ENCODE results near the gene MED13L. TPM values are rescaled to one million over a fixed set of nuclear protein-coding genes. Genes with fewer than 3 reads are reported as not detected.

Gene MED13L
- total and polyA plus RNA-seq, 2 of the 8 experiments (the other 6 are each of a cell fraction or from before 2014, with no cell fraction given) = 15.9 to 51.7 TPM

GRCh38 chr12:116325336-116325664, 47.8 kb upstream of the MED13L start (continued):
- TF ChIP-seq MAFK (IDR thresholded peaks at IDR 0.05; ENCODE audit: low read depth, low read length) (no peak), ASH2L (IDR thresholded peaks at IDR 0.05; ENCODE audit: low read length) (no peak), KDM4A (IDR thresholded peaks at IDR 0.05; ENCODE audit: low read depth, low read length, severe bottlenecking) (no peak)
